ENCODE measurements around the gene RBM20.
"Not testable (repeated sequence)": the region's sequence is repeated elsewhere in the genome, so short reads cannot be mapped to it uniquely, and the experiment has no call there.

The RBM20 gene

GRCh38 chr10:110643653-110644597 is at the start of gene RBM20:
Gene RBM20, plus strand, starts transcription at chr10:110644336. Its CDS starts 119 bp downstream, at chr10:110644455.
- peak in 1 of 4 experiments; percentile 13 for DNase-seq

- no peak for DNase-seq
Measured at GRCh38 chr10:110597476-110597875, 46.7 kb upstream of the RBM20 start.

GRCh38 chr10:110600487-110601101 is 43.5 kb upstream of the RBM20 start:
- DNase-seq = no peak

GRCh38 chr10:110601581-110601980 is 42.6 kb upstream of the RBM20 start:
- no peak for DNase-seq

GRCh38 chr10:110608087-110608486 is 36.0 kb upstream of the RBM20 start:
- DNase-seq = no peak

- DNase-seq = no peak
Measured at GRCh38 chr10:110609605-110610004, 34.5 kb upstream of the RBM20 start.

GRCh38 chr10:110610308-110610774 is 33.8 kb upstream of the RBM20 start:
- peak in 1 of 4 experiments; percentile 14 for DNase-seq

- not testable (repeated sequence) for DNase-seq
Measured at GRCh38 chr10:110610781-110611180, 33.4 kb upstream of the RBM20 start.

- no peak for DNase-seq
Measured at GRCh38 chr10:110612087-110612486, 32.0 kb upstream of the RBM20 start.

- DNase-seq = no peak
Measured at GRCh38 chr10:110612629-110613028, 31.5 kb upstream of the RBM20 start.

- no peak for DNase-seq
Measured at GRCh38 chr10:110613341-110613995, 30.7 kb upstream of the RBM20 start.

- no peak for DNase-seq
Measured at GRCh38 chr10:110613996-110614495, 30.1 kb upstream of the RBM20 start.

GRCh38 chr10:110615057-110615747 is 28.9 kb upstream of the RBM20 start:
- DNase-seq = no peak

- no peak for DNase-seq
Measured at GRCh38 chr10:110616493-110617033, 27.6 kb upstream of the RBM20 start.

- DNase-seq = peak in 1 of 4 experiments; percentile 9
Measured at GRCh38 chr10:110617425-110618229, 26.5 kb upstream of the RBM20 start.

- no peak for DNase-seq
Measured at GRCh38 chr10:110618230-110618610, 25.9 kb upstream of the RBM20 start.

GRCh38 chr10:110619514-110620397 is 24.4 kb upstream of the RBM20 start:
- DNase-seq = no peak

GRCh38 chr10:110620398-110620719 is 23.8 kb upstream of the RBM20 start:
- no peak for DNase-seq

- not testable (repeated sequence) for DNase-seq
Measured at GRCh38 chr10:110623316-110623715, 20.8 kb upstream of the RBM20 start.

- no peak for DNase-seq
Measured at GRCh38 chr10:110625356-110625894, 18.7 kb upstream of the RBM20 start.
